Measurements from ENCODE around the gene ATP9A.
"Not testable (repeated sequence)": the region's sequence is repeated elsewhere in the genome, so short reads cannot be mapped to it uniquely, and the experiment has no call there.

DNA sequence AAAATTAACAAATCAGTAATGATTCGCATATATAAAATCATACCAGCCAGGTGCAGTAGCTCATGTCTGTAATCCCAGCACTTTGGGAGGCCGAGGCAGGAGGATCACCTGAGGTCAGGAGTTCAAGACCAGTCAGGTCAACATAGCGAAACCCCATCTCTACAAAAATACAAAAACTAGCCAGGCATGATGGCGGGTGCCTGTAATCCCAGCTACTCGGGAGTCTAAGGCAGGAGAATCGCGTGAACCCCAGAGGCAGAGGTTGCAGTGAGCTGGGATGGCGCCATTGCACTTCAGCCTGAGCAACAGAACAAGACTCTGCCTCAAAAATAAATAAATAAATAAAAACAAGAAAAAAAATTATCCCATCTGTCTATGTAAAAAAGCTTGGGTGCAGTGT lies 124.4 kb downstream of the ATP9A start:
- TF ChIP-seq, protein P1, sequence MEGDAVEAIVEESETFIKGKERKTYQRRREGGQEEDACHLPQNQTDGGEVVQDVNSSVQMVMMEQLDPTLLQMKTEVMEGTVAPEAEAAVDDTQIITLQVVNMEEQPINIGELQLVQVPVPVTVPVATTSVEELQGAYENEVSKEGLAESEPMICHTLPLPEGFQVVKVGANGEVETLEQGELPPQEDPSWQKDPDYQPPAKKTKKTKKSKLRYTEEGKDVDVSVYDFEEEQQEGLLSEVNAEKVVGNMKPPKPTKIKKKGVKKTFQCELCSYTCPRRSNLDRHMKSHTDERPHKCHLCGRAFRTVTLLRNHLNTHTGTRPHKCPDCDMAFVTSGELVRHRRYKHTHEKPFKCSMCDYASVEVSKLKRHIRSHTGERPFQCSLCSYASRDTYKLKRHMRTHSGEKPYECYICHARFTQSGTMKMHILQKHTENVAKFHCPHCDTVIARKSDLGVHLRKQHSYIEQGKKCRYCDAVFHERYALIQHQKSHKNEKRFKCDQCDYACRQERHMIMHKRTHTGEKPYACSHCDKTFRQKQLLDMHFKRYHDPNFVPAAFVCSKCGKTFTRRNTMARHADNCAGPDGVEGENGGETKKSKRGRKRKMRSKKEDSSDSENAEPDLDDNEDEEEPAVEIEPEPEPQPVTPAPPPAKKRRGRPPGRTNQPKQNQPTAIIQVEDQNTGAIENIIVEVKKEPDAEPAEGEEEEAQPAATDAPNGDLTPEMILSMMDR (IDR thresholded peaks at IDR 0.05; ENCODE audit: low read depth, low read length): not testable (repeated sequence)
- not testable (repeated sequence) for TF ChIP-seq MYC (IDR thresholded peaks at IDR 0.05; ENCODE audit: low read depth, low read length)
